ENCODE data around the gene SHLD1.
"Not testable (repeated sequence)": the region's sequence is repeated elsewhere in the genome, so short reads cannot be mapped to it uniquely, and the experiment has no call there.

The SHLD1 gene

GRCh38 chr20:5746064-5746463, 4.1 kb upstream of the SHLD1 start:
- ChIA-PET CTCF (no interaction called here), POLR2A (interaction anchor here (0.6 kb wide), 1 partner anchor 15 kb away, joined by 4 read pairs; no protein-coding TSS in a partner anchor)
- TF ChIP-seq CTCF (IDR thresholded peaks at IDR 0.05; ENCODE audit: control extremely low read depth, extremely low read depth, low read depth, missing control alignments), result no peak
- no peak for DNase-seq (ENCODE audit: extremely low spot score)

- no peak for DNase-seq (ENCODE audit: extremely low spot score)
- TF ChIP-seq CTCF (IDR thresholded peaks at IDR 0.05; ENCODE audit: control extremely low read depth, extremely low read depth, low read depth, missing control alignments), result no peak
- POLR2A ChIA-PET, result no interaction called here
- CTCF ChIA-PET, result no interaction called here
Measured at GRCh38 chr20:5748246-5748645, 2.0 kb upstream of the SHLD1 start.

- DNase-seq (ENCODE audit: extremely low spot score); CTCF ChIA-PET: not testable (repeated sequence)
- POLR2A ChIA-PET, result interaction anchor here (0.7 kb wide), 1 partner anchor 158 kb away, joined by 3 read pairs; no protein-coding TSS in a partner anchor
Measured at GRCh38 chr20:5749512-5749951, 669 bp upstream of the SHLD1 start.

GRCh38 chr20:5751856-5752255, 1.7 kb downstream of the SHLD1 start:
- DNase-seq (ENCODE audit: extremely low spot score), result no peak
- no peak for TF ChIP-seq CTCF (IDR thresholded peaks at IDR 0.05; ENCODE audit: control extremely low read depth, extremely low read depth, low read depth, missing control alignments)
- ChIA-PET CTCF (interaction anchor here (0.9 to 2.5 kb wide), 6 partner anchors 10 to 222 kb away, joined by 3 to 9 read pairs (median 4); no protein-coding TSS in a partner anchor), POLR2A (interaction anchor here (0.5 kb wide), 1 partner anchor 175 kb away, joined by 6 read pairs; no protein-coding TSS in a partner anchor)

GRCh38 chr20:5753814-5754213, 3.6 kb downstream of the SHLD1 start:
- no peak for DNase-seq (ENCODE audit: extremely low spot score)
- TF ChIP-seq CTCF (IDR thresholded peaks at IDR 0.05; ENCODE audit: control extremely low read depth, extremely low read depth, low read depth, missing control alignments), result no peak
- ChIA-PET CTCF (interaction anchor here (2.7 kb wide), 1 partner anchor 35 kb away, joined by 7 read pairs; no protein-coding TSS in a partner anchor), POLR2A (no interaction called here)

GRCh38 chr20:5757949-5758348, 7.7 kb downstream of the SHLD1 start:
- TF ChIP-seq CTCF (IDR thresholded peaks at IDR 0.05; ENCODE audit: control extremely low read depth, extremely low read depth, low read depth, missing control alignments), result no peak
- POLR2A ChIA-PET, result no interaction called here
- CTCF ChIA-PET, result no interaction called here
- DNase-seq (ENCODE audit: extremely low spot score), result no peak

- no peak for TF ChIP-seq CTCF (IDR thresholded peaks at IDR 0.05; ENCODE audit: control extremely low read depth, extremely low read depth, low read depth, missing control alignments)
- POLR2A ChIA-PET, result no interaction called here
- DNase-seq (ENCODE audit: extremely low spot score), result no peak
- CTCF ChIA-PET, result interaction anchor here (0.9 to 1.3 kb wide), 4 partner anchors 11 to 228 kb away, joined by 3 to 7 read pairs (median 3); no protein-coding TSS in a partner anchor
Measured at GRCh38 chr20:5766085-5766764, 16.0 kb downstream of the SHLD1 start.

All from GM10248 (cell line).